ENCODE measurements around the gene DCAF10. TPM values are rescaled to one million over a fixed set of nuclear protein-coding genes. Genes with fewer than 3 reads are reported as not detected.

DCAF10 gene
- total and polyA plus RNA-seq, 2 of the 8 experiments (the other 6 are each of a cell fraction or from before 2014, with no cell fraction given): 7.1 to 15.0 TPM

DNA sequence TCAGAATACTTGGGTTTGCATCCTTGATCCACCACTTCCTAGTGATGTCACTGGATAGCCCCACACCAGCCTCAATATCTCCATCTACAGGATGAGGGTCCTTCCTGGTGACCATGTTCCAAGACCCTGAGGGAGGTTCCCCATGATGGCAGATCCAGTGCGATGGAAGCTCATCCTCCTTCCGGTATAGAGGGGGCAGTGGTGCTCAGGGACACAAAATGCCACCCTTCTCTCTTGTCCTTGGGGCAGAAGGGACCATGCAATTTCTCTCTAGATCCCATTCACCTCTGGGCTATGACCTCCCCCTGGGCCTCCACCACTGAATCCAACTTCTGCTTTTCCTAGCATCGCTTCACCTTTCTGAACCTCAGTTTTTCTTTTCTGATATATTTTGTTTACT, 108.7 kb downstream of the DCAF10 start:
- H2BK120ac ChIP-seq (replicated peaks; ENCODE audit: low read depth, low read length): no peak overlapping the region
- 79% methylated on average over 3 of the region's 3 CpGs; no CpG with 5 or more reads in 1 of the 2 experiments for WGBS, 2 experiments (ENCODE audit: extremely low coverage in 1 of 2, insufficient coverage in 1 of 2, insufficient read length in 1 of 2, insufficient replicate concordance in 2 of 2, low coverage in 1 of 2, low lambda C conversion rate in 2 of 2, missing lambda C conversion rate in 1 of 2)
- ChIA-PET CTCF (ENCODE audit: partially characterized antibody) (interaction anchor here (0.9 to 2.2 kb wide), 3 partner anchors 9 to 179 kb away, joined by 3 to 5 read pairs (median 4); no protein-coding TSS in a partner anchor), POLR2A (ENCODE audit: partially characterized antibody) (no interaction called here)
- no peak overlapping the region for H2BK12ac ChIP-seq (ENCODE audit: low read depth, low read length)
- H3K9me3 ChIP-seq (ENCODE audit: insufficient read depth in 2 of 2, low read depth in 1 of 2, low read length in 1 of 2): no peaks in the 10 kb centered on the region
- H4K20me1 ChIP-seq (replicated peaks in 1 of 2; ENCODE audit: control insufficient read depth in 1 of 2, insufficient read depth in 2 of 2, low read length in 2 of 2): no peaks in the 10 kb centered on the region
- no peak overlapping the region for H3K4me2 ChIP-seq (ENCODE audit: insufficient read depth in 1 of 2, low read depth in 2 of 2, low read length in 2 of 2)
- FAIRE-seq: no peak
- H4K5ac ChIP-seq (ENCODE audit: insufficient read length, low read depth, low read length): no peak overlapping the region
- no peak overlapping the region for H3K14ac ChIP-seq (ENCODE audit: insufficient read length)
- peaks cover 0 to 3% (median 0%) of the 10 kb centered on the region in 4 experiments; a peak in 3 of 7 replicates for H3K27me3 ChIP-seq (replicated peaks in 1 of 4; ENCODE audit: control insufficient read depth in 3 of 4, extremely low read depth in 1 of 4, insufficient read depth in 3 of 4, low read length in 3 of 4)
- no peak overlapping the region for H2BK20ac ChIP-seq (ENCODE audit: low read length)
- DNase-seq (ENCODE audit: low read depth in 1 of 2, low spot score in 2 of 2): no peak
- H3K36me3 ChIP-seq (ENCODE audit: control insufficient read depth in 2 of 4, insufficient read depth in 4 of 4, low read length in 3 of 4): no peaks in the 10 kb centered on the region
- no peak overlapping the region for H2AK5ac ChIP-seq (ENCODE audit: low read depth, low read length)
- no peaks in the 10 kb centered on the region; the same call in 1 of the 2 replicates for H3K23me2 ChIP-seq (ENCODE audit: low read depth, low read length)
- H3K23ac ChIP-seq (ENCODE audit: insufficient read length): no peak overlapping the region
- H3K4ac ChIP-seq (replicated peaks; ENCODE audit: insufficient read length, low read depth, low read length): no peak overlapping the region
- no peak overlapping the region for H2BK5ac ChIP-seq (ENCODE audit: low read depth, low read length)
- H3K18ac ChIP-seq (ENCODE audit: extremely low read depth, low read length): no peak overlapping the region
- H2AFZ ChIP-seq (ENCODE audit: low read length): no peak overlapping the region
- H4K91ac ChIP-seq (replicated peaks; ENCODE audit: insufficient read length, low read length): no peak overlapping the region
- no peaks in the 10 kb centered on the region for H3K79me1 ChIP-seq (ENCODE audit: low read depth, low read length)
- H3K4me3 ChIP-seq (ENCODE audit: extremely low read depth in 1 of 4, insufficient read depth in 2 of 4, low read depth in 3 of 4, low read length in 4 of 4): no peak overlapping the region
- H3K79me2 ChIP-seq (ENCODE audit: control insufficient read depth in 1 of 2, insufficient read depth in 2 of 2, low read length in 2 of 2): no peaks in the 10 kb centered on the region
- H4K8ac ChIP-seq (ENCODE audit: extremely low read depth, insufficient read depth, low read length): no peak overlapping the region
- no peak overlapping the region for H3K27ac ChIP-seq (ENCODE audit: low read depth, low read length)
- H3K9ac ChIP-seq (replicated peaks in 1 of 4; ENCODE audit: extremely low read depth in 1 of 4, low read depth in 3 of 4, low read length in 3 of 4): no peak overlapping the region
- no peak overlapping the region for H3K56ac ChIP-seq (replicated peaks; ENCODE audit: insufficient read length, low read depth, low read length)
- H2BK15ac ChIP-seq (ENCODE audit: low read length): no peak overlapping the region
- H3K4me1 ChIP-seq (replicated peaks in 1 of 4; ENCODE audit: control insufficient read depth in 3 of 4, insufficient read depth in 4 of 4, low read length in 3 of 4): peaks cover 0 to 6% (median 4%) of the 10 kb centered on the region in 4 experiments; a peak in 3 of 7 replicates
- TF ChIP-seq CREB1 (IDR thresholded peaks at IDR 0.05): no peak
- no peak for TF ChIP-seq EGR1 (IDR thresholded peaks at IDR 0.05; ENCODE audit: borderline replicate concordance, low read depth, low read length)
- no peak for TF ChIP-seq ATF3 (IDR thresholded peaks at IDR 0.05; ENCODE audit: insufficient read depth, low read depth, low read length)
- no peak for TF ChIP-seq JUN (IDR thresholded peaks at IDR 0.05; ENCODE audit: low read depth, low read length)
- no peak for TF ChIP-seq CTBP2 (IDR thresholded peaks at IDR 0.05; ENCODE audit: borderline replicate concordance, insufficient read depth, insufficient read length, low read length)
- no peak for TF ChIP-seq HDAC6 (IDR thresholded peaks at IDR 0.05; ENCODE audit: low read depth, low read length)
- TF ChIP-seq SIN3A (conservative IDR thresholded peaks at IDR 0.05 in 1 of 2, IDR thresholded peaks at IDR 0.05 in 1 of 2; ENCODE audit: low read depth in 1 of 2, low read length in 2 of 2): no peak

Data from H1 (cell line).